ENCODE measurements around the gene NPAS1. TPM values are rescaled to one million over a fixed set of nuclear protein-coding genes. Genes with fewer than 3 reads are reported as not detected.

Gene NPAS1
- under 1 TPM; 0.59 to 0.65 TPM for total RNA-seq

GRCh38 chr19:47019431-47020041, at the start of gene NPAS1:
Gene NPAS1, plus strand, starts transcription at chr19:47019837. Its CDS starts 1,211 bp downstream, at chr19:47021048.
- POLR2A ChIA-PET = interaction anchor here (0.6 kb wide), 1 partner anchor 112 kb away, joined by 5 read pairs; no protein-coding TSS in a partner anchor
- CTCF ChIA-PET = interaction anchor here (0.6 to 1.1 kb wide), 2 partner anchors 17 to 101 kb away, joined by 3 read pairs; no protein-coding TSS in a partner anchor

- POLR2A ChIA-PET = no interaction called here
Observed at GRCh38 chr19:46970815-46971214, 48.8 kb upstream of the NPAS1 start.

GRCh38 chr19:46972311-46972710, 47.3 kb upstream of the NPAS1 start:
- ChIA-PET POLR2A (interaction anchor here (0.9 kb wide), 1 partner anchor 73 kb away, joined by 3 read pairs; no protein-coding TSS in a partner anchor), CTCF (interaction anchor here (0.6 to 2.1 kb wide), 2 partner anchors 41 to 99 kb away, joined by 3 to 6 read pairs; no protein-coding TSS in a partner anchor)

More at GRCh38 chr19:46970815-46971214, 48.8 kb upstream of the NPAS1 start:
- CTCF ChIA-PET = interaction anchor here (0.5 to 1.2 kb wide), 2 partner anchors 12 to 71 kb away, joined by 3 read pairs; no protein-coding TSS in a partner anchor

- CTCF ChIA-PET = no interaction called here
Observed at GRCh38 chr19:46974181-46974580, 45.5 kb upstream of the NPAS1 start.

GRCh38 chr19:46975011-46975924, 44.4 kb upstream of the NPAS1 start:
- ChIA-PET POLR2A (no interaction called here), CTCF (interaction anchor here (0.8 to 1.0 kb wide), 2 partner anchors 18 to 80 kb away, joined by 3 to 4 read pairs; no protein-coding TSS in a partner anchor)

More at GRCh38 chr19:46974181-46974580, 45.5 kb upstream of the NPAS1 start:
- POLR2A ChIA-PET = no interaction called here

- POLR2A ChIA-PET = no interaction called here
Observed at GRCh38 chr19:46975925-46976782, 43.5 kb upstream of the NPAS1 start.

GRCh38 chr19:46976845-46977320, 42.8 kb upstream of the NPAS1 start:
- ChIA-PET CTCF (interaction anchor here (0.6 to 1.6 kb wide), 2 partner anchors 14 to 117 kb away, joined by 4 to 5 read pairs; no protein-coding TSS in a partner anchor), POLR2A (no interaction called here)

More at GRCh38 chr19:46975925-46976782, 43.5 kb upstream of the NPAS1 start:
- CTCF ChIA-PET = interaction anchor here (0.6 to 1.6 kb wide), 4 partner anchors 15 to 116 kb away, joined by 3 to 5 read pairs (median 4); no protein-coding TSS in a partner anchor

- CTCF ChIA-PET = interaction anchor here (1.6 kb wide), 1 partner anchor 13 kb away, joined by 5 read pairs; no protein-coding TSS in a partner anchor
- POLR2A ChIA-PET = no interaction called here
Observed at GRCh38 chr19:46977548-46977947, 42.1 kb upstream of the NPAS1 start.

GRCh38 chr19:46978171-46978869, 41.3 kb upstream of the NPAS1 start:
- CTCF ChIA-PET = interaction anchor here (1.6 kb wide), 1 partner anchor 12 kb away, joined by 5 read pairs; no protein-coding TSS in a partner anchor
- POLR2A ChIA-PET = no interaction called here

- POLR2A ChIA-PET = no interaction called here
Observed at GRCh38 chr19:46979126-46980105, 40.2 kb upstream of the NPAS1 start.

GRCh38 chr19:46980761-46981160, 38.9 kb upstream of the NPAS1 start:
- ChIA-PET CTCF (no interaction called here), POLR2A (no interaction called here)

More at GRCh38 chr19:46979126-46980105, 40.2 kb upstream of the NPAS1 start:
- CTCF ChIA-PET = no interaction called here

- CTCF ChIA-PET = interaction anchor here (0.7 kb wide), 1 partner anchor 43 kb away, joined by 3 read pairs; no protein-coding TSS in a partner anchor
Observed at GRCh38 chr19:46981286-46981945, 38.2 kb upstream of the NPAS1 start.

GRCh38 chr19:46983097-46983496, 36.5 kb upstream of the NPAS1 start:
- ChIA-PET CTCF (interaction anchor here (1.2 kb wide), 1 partner anchor 30 kb away, joined by 5 read pairs; no protein-coding TSS in a partner anchor), POLR2A (no interaction called here)

More at GRCh38 chr19:46981286-46981945, 38.2 kb upstream of the NPAS1 start:
- POLR2A ChIA-PET = interaction anchor here (0.7 kb wide), 1 partner anchor 701 kb away, joined by 4 read pairs; no protein-coding TSS in a partner anchor

GRCh38 chr19:46984077-46985010, 35.3 kb upstream of the NPAS1 start:
- CTCF ChIA-PET = interaction anchor here (1.0 to 1.2 kb wide), 2 partner anchors 17 to 29 kb away, joined by 3 to 5 read pairs; no protein-coding TSS in a partner anchor
- POLR2A ChIA-PET = no interaction called here
